Stimulated activated CD8-positive, alpha-beta memory T cell treated with anti-CD3 and anti-CD28 coated beads, Interleukin-12 subunit alpha, Interleukin-12 subunit beta, amount 100 ng/mL, for 4 hours (primary cell): Measurements from ENCODE around the gene NEO1.

Experiments
- DNase-seq: peaks from one replicate; pipeline ENCODE4 v3.0.0-alpha.2; 2020; ENCODE audit warnings: low read depth

NEO1 gene

DNA sequence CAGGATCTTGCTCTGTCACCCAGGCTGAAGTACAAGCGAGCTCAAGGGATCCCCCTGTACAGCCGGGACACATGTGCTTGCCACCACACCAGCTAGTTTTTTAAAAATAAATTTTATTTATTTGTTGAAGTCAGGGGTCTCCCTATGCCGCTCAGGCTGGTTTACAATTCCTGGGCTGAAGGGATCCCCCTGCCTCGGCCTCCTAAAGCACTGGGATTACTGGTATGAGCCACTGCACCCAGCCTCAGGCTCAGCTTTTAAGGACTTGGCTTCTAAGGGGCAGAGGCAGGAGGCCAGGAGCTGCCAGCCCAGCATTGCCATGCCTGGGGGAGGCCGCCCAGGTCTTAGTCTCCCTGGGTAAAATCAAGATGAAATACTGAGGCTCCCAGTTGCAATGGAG is 279.2 kb downstream of the NEO1 start:
- DNase-seq = no peak

DNA sequence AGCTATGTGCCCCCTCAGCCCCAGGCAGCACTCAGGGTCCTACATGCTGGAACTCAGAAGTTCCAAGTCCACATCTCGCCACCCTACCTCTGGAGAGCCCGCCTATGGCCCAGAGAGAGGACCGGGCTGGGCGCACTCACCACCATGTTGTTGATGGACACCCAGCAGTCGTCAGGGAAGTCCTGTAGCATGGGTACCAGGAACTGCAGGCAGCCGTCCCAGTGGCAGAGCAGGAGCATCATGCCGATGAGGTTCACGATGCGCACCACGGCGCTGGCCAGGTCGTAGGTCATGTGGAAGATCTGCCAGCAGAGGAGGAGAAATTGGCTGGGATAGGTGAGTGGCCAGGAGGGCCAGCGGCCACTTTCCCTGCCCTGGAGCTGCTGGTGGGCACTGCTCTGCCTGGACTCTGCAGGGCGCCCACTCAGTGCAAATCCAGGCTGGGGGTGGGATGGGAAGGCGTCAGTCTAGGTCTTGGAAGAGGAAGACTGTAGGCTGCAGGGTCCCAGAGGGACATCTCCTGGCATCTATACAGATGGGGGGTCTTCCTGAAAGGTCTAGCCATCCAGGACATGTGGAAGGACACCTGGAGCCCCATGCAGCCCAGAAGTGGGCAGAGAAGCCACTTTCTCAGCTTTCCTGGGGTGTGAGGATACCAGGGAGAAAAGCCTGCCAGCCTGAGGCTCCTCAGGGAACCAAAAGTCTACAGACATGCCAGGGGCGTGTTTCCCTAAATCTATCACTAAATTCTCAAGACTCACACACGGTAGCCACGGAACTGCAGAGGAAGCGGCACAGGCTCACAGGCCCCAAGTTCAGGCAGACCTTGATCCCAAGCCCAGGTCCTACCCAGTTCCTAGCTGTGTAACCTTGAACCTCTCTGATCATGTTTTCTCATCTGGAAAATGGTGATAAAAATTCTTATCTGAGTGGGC is 280.0 kb downstream of the NEO1 start:
- no peak for DNase-seq

DNA sequence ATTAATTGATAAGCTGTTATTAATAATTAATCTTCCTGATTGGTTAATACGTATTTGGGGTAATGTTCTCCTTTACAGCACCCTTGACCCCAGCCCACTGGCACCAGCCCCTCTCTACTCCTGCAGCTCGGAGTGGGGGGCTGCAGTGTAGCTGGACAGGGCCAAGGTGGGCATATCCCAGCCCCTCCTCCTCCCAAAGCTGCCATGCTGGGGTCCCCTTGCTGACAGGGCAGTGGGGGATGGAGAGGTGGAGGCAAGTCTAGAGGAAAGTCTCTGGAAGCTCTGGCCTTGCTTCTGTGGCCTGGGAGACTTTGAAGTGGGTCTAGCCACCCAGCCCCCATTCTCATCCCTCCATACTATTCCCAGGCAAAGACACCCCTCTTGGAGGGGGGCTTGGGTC is 280.7 kb downstream of the NEO1 start:
- no peak for DNase-seq

DNA sequence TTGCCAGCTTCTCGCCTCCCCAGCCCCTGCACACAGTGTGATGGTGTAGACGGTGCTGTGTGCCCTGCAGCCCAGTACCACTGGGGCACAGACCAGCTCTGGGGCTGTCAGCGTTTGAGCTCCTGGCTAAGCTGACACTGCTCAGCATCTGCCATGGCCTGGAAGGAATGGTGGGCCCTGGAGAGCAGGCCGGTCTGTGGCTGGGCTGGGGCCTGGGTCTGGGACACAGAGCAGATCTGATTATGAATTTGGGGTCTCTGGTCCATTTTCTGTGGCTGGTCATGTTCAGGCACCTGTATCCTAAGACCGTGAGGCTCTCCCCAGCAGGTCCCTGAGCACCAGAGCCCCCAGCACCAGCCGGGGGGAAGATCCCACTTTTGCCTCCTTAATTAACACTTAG is 281.8 kb downstream of the NEO1 start:
- no peak for DNase-seq

DNA sequence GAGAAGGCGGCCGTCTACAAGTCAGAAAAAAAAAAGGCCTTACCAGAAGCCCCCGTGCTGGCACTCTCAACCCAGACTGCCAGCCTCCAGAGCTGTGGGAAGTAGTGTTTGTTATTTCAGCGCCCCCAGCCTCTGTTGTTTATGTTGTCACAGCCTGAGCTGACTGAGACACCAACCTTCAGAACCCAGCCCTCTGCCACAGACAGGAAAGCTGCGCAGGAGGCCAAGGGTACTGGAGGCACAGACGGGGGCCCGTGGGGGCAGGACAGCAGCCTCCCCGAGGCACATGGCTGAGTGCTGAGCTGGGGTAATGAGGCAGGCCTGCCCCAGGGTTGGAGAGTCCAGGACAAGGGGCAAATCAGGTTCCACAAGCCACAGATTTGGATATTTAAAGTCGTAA is 282.8 kb downstream of the NEO1 start:
- no peak for DNase-seq

DNA sequence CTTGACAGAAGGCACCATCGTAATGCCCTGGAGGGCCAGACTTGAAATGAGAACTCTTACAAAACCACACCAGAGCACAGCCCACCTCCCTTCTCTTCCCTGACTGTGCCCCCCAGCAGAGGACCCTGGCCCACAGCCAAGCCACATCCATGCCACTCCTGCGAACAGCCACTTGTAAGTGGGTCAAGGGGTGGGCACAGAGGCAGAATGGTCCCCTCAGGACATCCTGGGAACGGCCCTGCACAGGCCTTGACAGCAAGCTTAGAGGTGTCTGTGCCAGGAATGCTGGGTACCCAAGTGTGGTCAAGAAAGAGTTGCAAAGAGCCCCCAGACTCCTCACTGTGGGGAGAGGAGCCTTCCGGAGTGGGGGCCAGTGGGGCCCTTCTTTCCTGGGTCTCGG is 283.2 kb downstream of the NEO1 start:
- no peak for DNase-seq

DNA sequence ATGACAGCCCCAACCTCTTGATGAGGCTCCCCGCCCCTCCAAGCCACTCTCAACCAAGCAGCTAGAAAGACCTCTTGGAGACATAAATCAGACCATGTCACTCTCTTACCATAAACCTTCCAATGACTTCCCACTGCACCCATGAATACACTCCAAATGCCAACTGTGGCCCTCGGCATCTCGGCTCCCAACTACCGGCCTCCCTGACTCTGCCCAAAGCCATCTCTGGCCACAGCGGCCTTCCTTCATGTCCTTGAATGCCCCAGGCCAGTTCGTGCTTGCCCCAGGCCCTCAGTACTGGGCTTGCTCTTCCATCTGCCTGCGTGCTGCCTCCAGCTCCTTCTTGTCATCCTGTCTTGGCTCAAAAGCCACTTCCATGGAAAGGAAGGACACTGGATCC is 284.5 kb downstream of the NEO1 start:
- DNase-seq = no peak

DNA sequence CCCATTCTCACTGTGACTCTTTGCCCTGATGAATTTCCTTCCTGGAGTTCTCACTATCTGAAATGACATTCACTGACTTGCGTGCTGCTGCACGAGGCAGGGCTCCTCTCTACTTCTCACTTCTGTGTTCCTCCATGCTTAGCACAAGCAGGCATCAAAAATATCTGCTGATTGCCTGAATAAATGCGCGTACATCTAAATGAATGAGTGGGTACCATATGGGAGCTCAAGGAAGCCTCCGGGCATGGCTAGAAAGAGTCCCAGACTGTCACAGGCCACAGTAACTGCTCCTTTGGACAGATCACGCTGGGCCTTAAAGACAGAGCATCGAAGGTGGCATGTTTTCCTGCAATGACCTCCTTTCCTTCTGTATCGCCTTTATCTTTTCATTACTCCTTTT is 284.9 kb downstream of the NEO1 start:
- no peak for DNase-seq

DNA sequence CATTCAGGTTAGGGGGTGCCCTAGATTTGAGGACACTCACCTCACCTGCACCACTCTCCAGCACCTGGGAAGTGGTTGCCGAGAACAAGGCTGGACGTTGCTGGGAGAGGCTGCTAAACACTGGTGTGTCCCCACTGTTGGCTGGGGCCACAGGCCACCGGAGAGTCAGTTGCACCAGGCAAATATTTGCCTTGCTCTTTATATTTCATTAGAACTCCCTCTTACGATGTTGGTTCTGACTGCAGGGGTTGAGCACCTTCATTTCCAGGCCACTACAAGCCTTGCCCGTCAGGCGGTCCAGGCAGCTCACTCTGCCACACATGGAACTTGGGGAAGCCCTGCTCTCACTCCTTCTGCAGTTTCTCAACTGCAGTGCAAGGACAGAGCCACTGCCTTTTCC is 285.8 kb downstream of the NEO1 start:
- DNase-seq = no peak

DNA sequence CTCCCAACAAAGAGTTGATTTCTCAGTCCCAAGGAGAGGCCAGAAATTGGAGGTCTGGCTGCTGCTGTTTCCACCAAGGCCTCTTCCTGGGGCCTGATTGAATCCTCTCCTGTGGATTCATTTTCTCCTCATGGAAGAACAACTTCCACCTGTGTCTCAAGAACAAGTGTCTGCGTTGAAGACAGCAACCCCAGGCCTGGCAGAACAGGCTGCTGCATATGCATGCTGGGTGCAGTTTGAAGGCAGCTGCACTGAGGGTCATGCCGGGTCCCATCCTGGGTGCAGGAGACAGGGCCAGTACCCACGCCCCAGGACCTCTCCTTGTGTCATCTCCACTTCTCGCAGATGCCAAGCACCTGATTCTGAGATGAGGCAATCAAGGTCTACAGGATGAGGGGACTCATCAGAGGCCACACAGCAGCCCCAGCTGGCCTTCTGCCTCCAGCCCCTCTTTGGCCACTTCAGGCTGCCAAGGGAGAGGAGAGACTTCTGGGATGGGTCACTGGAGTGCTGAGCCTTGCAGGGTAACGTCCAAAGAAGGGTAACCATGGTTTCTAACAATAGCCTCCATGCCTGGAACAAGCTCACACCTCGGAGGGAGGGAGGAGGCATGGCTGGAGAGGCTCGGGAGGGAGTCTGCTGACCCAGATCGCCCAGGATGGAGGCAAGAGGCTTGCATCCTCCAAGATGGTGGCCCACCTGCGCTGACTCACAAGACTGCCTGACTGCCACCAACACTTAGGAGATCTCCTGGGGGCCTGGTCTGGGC is 286.5 kb downstream of the NEO1 start:
- no peak for DNase-seq

DNA sequence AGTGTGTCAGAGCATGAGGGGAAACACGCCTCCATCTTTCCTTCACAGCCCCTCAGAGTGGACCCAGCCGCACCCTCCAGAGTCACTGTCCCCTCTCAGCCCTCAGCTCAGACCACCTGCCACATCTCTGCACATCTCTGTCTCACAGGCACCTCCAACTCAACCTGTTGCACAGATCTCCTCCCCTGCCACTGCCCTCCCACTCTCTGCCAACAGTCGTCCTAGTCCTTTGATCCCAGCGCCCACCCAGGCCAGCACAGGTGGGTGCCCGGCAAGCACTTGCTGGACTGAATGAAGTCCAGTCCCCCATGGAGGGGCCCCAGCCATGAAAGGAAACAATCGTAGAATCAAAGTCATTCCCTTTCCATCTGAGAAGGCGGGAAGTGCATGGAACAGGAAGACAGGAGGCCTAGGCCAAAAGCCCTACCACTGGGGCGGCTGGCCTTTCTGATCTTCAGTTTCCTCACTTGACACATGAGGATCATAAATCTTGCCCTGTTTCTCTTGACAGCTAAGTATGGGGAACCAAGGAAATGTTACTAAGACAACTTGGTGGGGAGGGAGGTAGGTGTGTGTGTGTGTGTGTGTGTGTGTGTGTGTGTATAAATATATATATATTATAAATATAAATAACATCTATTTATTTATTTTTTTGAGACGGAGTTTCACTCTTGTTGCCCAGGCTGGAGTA is 288.4 kb downstream of the NEO1 start:
- DNase-seq = no peak

DNA sequence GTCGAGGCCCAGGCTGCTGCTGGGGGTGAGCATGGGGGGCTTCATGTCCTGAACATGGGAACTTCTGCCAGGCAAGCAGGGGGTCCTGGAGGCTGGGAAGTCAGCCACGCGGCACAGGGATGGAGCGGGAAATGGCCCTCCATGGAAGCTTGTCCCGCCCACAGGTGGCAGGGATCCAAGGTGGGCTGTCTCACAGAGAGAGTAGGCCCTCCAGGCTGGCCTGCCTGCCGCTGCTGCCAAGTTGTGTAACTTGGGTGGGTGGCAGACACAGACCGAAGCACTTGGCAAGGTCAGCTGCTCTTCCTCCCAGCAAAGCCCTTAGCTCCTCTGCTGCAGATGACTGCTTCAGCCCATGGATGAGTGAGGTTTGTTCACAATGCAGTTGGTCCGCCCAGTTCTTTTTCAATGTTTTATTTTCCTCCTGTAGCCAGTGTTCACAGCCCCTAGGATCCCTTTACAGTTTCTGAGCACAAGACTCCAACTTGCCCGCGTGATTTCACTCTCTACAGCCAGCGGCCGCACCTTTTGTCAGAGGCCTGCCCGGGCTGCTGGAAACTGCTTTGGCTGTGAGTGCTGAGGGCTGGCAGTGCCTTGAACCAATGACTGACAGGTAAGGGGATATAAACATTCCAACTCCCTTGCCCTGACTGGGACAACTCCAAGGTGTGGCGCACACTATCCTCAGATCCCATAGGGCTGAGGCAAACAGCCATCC is 289.8 kb downstream of the NEO1 start:
- DNase-seq = no peak

DNA sequence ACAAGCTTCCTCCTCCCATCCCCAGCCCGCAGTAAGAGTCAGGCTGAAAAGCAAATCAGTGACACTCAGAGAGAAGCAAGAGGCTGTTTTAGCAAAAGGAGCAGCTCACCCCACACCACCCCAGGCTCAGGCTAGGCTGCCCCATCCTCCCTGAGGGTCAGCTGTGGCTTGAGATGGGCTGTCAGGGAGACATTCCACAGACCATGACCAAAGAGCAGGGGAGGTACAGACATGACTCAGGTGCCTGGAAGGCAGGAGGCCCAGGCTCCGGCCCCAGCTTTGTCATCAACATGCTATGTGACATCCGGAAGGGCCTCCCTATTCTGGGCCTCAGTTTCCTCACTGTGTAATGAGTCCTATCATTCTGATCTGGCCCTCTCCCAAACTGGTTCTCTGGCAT is 291.8 kb downstream of the NEO1 start:
- no peak for DNase-seq

DNA sequence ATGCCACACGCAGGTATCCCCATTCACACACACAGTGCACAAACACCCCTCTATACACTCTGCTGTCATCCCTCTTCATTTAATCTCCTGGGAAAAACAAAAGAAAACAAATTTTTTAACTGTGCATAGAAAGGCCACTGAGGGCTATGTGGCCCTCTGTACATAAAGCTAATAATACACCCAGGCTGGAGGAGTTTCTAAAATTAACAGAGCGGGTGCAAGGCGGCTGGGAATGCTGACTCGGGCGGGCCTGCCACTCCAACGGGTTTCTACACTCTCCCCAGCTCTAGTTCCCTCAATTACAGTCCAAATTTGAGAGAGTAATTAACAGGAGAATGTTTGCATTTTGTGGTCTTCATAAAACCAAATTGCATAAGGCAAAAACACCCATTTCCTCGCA is 293.4 kb downstream of the NEO1 start:
- no peak for DNase-seq

DNA sequence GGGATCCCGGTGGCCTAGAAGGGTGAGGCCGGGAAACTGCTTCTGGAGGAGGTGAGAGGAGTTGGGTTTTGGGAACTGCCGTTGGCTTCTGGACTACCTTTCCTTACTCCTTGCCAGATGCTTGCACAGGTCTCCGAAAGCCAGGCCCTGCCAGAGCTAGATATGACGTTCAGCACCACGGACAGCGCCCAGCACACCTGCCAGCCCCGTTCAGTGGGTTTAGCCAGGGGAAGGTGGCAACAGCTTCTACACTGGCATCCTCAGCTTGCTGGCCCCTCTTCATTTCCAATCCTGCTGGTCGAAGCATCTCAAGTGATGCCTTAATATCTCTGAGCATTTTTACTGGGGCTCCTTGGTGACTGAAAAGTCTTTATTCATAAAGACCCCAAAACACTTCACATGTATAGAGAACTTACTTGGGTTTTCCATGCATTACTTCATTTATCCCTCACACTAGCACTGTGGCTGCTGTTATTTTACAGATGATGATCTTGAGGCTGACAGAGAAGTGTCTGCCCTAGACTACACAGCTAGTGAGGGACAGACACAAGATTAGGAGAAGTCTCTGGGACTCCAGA is 294.6 kb downstream of the NEO1 start:
- peak; percentile 8 for DNase-seq

DNA sequence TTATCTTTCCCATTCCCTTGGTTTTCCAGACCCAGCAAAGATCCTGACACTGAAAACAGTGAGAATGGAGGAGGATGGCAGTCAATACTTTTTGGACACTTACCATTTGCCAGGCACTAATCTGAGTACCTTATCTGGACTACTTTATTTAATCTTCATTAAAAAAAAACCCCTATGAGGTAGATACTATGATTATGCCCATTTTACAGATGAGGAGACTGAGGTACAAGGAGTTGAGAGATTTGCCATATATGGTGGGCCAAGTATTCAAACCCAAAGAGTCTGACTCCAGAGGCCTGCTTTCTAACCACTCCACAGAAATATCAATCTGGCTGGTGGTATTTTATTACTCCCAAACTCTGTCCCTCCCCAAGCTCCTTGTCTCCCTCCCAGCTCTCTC is 296.9 kb downstream of the NEO1 start:
- DNase-seq = no peak

DNA sequence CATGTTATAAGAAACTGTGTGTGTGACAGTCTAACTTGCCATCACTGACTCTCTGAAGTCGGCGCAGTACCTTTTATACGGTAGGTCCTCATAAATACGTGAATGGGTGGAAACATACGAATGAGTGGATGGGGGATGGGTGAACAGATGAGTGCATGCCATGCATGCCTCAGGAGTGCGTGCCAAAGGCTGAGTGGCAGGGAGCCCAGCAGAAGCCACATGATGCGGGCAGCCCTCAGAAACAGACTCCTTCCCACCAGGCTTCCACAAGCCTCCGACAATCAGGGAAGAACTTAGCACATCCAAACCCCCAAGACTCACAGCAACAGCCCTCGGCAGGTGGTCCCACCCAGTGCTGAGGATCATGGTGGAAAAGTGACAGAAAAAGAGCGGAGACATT is 299.8 kb downstream of the NEO1 start:
- no peak for DNase-seq

DNA sequence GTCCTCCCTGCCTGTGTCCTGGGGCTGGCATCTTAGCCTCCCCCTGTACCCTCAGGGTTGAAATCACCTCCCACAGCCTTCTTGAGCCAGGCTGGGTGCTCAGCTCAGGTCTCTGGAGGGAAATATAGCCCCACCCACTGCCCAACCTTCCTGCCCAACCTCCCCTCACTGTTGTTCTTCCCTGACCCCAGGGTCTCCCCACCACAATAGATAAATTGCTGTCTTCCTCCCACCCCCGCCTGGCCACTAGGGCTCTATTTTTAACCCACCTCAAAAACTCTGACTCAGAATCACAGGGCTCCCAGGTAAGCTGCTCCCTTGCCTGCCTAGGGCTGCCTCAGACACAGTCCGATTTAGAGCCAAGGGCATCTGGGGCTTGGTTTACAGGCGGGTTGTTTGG is 301.5 kb downstream of the NEO1 start:
- DNase-seq = no peak

DNA sequence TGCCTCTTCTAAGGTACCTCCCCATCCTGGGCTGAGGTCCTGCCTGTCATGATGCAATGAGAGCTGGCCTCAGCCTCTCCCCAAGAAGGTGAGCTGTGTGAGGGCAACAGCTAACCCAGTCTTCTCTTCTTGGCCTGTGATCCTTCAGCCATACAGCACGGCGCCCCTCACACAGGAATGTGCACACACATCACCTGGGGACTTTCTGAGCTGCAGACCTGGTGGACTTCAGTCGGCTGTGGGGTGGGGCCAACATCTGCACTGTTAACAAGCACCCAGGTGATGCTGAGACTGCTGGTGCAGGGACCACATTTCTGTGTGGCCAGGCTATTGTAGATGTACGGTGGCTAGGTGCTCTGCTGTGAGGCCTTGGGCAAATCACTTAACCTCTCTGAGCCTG is 302.0 kb downstream of the NEO1 start:
- no peak for DNase-seq
